Transverse colon (tissue), 4 donors: ENCODE data around the gene TMEM147. TPM values are rescaled to one million over a fixed set of nuclear protein-coding genes. Genes with fewer than 3 reads are reported as not detected.

Experiments
- DNase-seq: peaks from one replicate; pipeline ENCODE4 v3.0.0-alpha.2; 2019
- H3K27ac ChIP-seq, 4 donors: fragments of 200-600 bp; sonication (generic); 2 replicates each; pipeline ENCODE4 v1.5.1; 2016 to 2018; ENCODE audit warnings: inconsistent platforms in 4 of 4
- H3K27me3 ChIP-seq: fragments of 200-600 bp; sonication (generic); 2 replicates; pipeline ENCODE4 v1.5.1; 2017; ENCODE audit warnings: inconsistent platforms
- H3K36me3 ChIP-seq, 4 donors: fragments of 200-600 bp; sonication (generic); 2 replicates each; pipeline ENCODE4 v1.5.1; 2017 to 2019; ENCODE audit warnings: inconsistent platforms in 4 of 4
- H3K4me1 ChIP-seq, 4 donors: fragments of 200-600 bp; sonication (generic); 2 replicates each; pipeline ENCODE4 v1.5.1; 2017 to 2020; ENCODE audit warnings: inconsistent platforms in 4 of 4
- H3K4me3 ChIP-seq, 4 donors: fragments of 200-600 bp; sonication (generic); 1 replicate in 1 of 4; 2 replicates in 3 of 4; pipeline versions ENCODE4 v1.5.1 to v1.6.1; 2017 to 2019; ENCODE audit warnings: inconsistent platforms in 4 of 4
- H3K9me3 ChIP-seq, 2 donors: fragments of 200-600 bp; sonication (generic); 2 replicates each; pipeline ENCODE4 v1.5.1; 2017 to 2019; ENCODE audit warnings: inconsistent platforms in 2 of 2
- CTCF ChIP-seq, 5 experiments: fragments of 200-600 bp in 3 of 5; fragments of 450-650 bp in 2 of 5; sonication (generic) in 3 of 5; IDR thresholded peaks; 1 replicate in 2 of 5; 2 replicates in 3 of 5; pipeline ENCODE4 v1.5.1; 2016 to 2017; ENCODE audit warnings: antibody characterized with exemption in 5 of 5, inconsistent platforms in 3 of 5, mild to moderate bottlenecking in 2 of 5, moderate library complexity in 1 of 5
- EP300 ChIP-seq: sonication (generic); formaldehyde crosslinking; IDR thresholded peaks from one replicate; pipeline ENCODE4 v1.6.1; 2017; ENCODE audit warnings: antibody characterized with exemption, low read depth
- POLR2A ChIP-seq: fragments of 450-650 bp; IDR thresholded peaks from one replicate; pipeline ENCODE4 v1.6.1; 2016; ENCODE audit warnings: antibody characterized with exemption, mild to moderate bottlenecking, moderate library complexity
- POLR2AphosphoS5 ChIP-seq, 3 donors: sonication (generic); formaldehyde crosslinking; IDR thresholded peaks; one replicate each; pipeline ENCODE4 v1.6.1; 2016; ENCODE audit warnings: antibody characterized with exemption in 3 of 3
- WGBS, 2 donors: methylation state at CpG; one replicate each; pipeline ENCODE4 v1.1.5; 2018; ENCODE audit warnings: low coverage in 1 of 2; 5-methylcytosine and 5-hydroxymethylcytosine counted together
- in situ Hi-C, 4 donors: fragments of 200-750 bp; cut with MboI; loops; one replicate each; pipeline versions ENCODE4 v1.15.0 to v1.15.1; 2017; ENCODE audit warnings: low sequenced_read_pairs in 3 of 4, low pct_ligation_motif_present in 1 of 4, low pct_unique_long_range_greater_than_20kb in 1 of 4
- intact Hi-C: fragments of 100-400 bp; cut with DNase I; formaldehyde crosslinking; loops from one replicate; pipeline ENCODE4 v1.15.1; 2023; ENCODE audit warnings: low total_unique reads
- total RNA-seq, 4 donors: library from RNA; depleted of rRNA; stranded (reverse); fragments of >200 nt; gene quantifications; one replicate each; pipeline ENCODE4 v1.1.0, GENCODE V29; 2016

The TMEM147 gene
- 10 to 100 TPM; 29.5 to 77.0 (median 54.0) TPM for total RNA-seq

- H3K27me3 ChIP-seq: no peaks in the 10 kb centered on the region
- DNase-seq: peak; percentile 95
- WGBS, 2 donors: 0% methylated on average over 55 of the region's 85 CpGs; no CpG with 5 or more reads in 1 of the 2 donors
- no peaks in the 10 kb centered on the region for H3K9me3 ChIP-seq
- in situ Hi-C loops: no loop called here
- intact Hi-C loops: loop anchor here (10.0 kb wide), 2 partner anchors 90 to 170 kb away; partner anchors contain the start of gene KMT2B
- peak within 1 kb of the TSS; percentile 75 to 90 (median 83) for H3K27ac ChIP-seq
- H3K4me3 ChIP-seq: peak within 1 kb of the TSS; percentile 75 to 87 (median 81)
- peaks cover 14 to 21% (median 17%) of the 10 kb centered on the region in 4 donors for H3K4me1 ChIP-seq
- H3K36me3 ChIP-seq: no peaks in the 10 kb centered on the region
- TF ChIP-seq CTCF (IDR thresholded peaks at IDR 0.05): no peak
- peak; percentile 52 for TF ChIP-seq POLR2A
- no peak for TF ChIP-seq EP300
- TF ChIP-seq POLR2AphosphoS5 (IDR thresholded peaks at IDR 0.05): peak; percentile 51 to 80 (median 66)
These were observed at the start of gene TMEM147 for GRCh38 chr19:35545001-35545854. Gene TMEM147, plus strand, starts transcription at chr19:35545626. Its CDS starts 114 bp downstream, at chr19:35545740.

- no peak for DNase-seq
- H3K9me3 ChIP-seq: no peaks in the 10 kb centered on the region
- intact Hi-C loops: loop anchor here (5.0 to 10.0 kb wide), 2 partner anchors 145 to 223 kb away; no protein-coding TSS in a partner anchor
- WGBS, 2 donors: 72 to 93% methylated on average over 3 to 14 of the region's 14 CpGs
- peaks cover 0 to 7% (median 2%) of the 10 kb centered on the region in 4 donors for H3K4me1 ChIP-seq
- H3K27me3 ChIP-seq: no peaks in the 10 kb centered on the region
- no peak overlapping the region for H3K27ac ChIP-seq
- TF ChIP-seq POLR2A (no peak), EP300 (no peak), CTCF (IDR thresholded peaks at IDR 0.05) (no peak), POLR2AphosphoS5 (IDR thresholded peaks at IDR 0.05) (no peak)
- no peak overlapping the region for H3K4me3 ChIP-seq
- no peaks in the 10 kb centered on the region for H3K36me3 ChIP-seq
- in situ Hi-C loops: loop anchor here in 3 of 4 donors (10.0 kb wide), 2 partner anchors 143 to 153 kb away; partner anchors contain the start of genes FFAR3 (in 2 of the 3) and FFAR1 (in 1 of the 3)
These were observed 48.0 kb upstream of the TMEM147 start for GRCh38 chr19:35497406-35497805.

GRCh38 chr19:35498220-35498619 is 47.2 kb upstream of the TMEM147 start:
- H3K27ac ChIP-seq: no peak overlapping the region
- intact Hi-C loops (loop anchor here (5.0 to 10.0 kb wide), 2 partner anchors 146 to 223 kb away; no protein-coding TSS in a partner anchor), in situ Hi-C loops (loop anchor here in 3 of 4 donors (10.0 kb wide), 2 partner anchors 143 to 153 kb away; partner anchors contain the start of genes FFAR3 (in 2 of the 3) and FFAR1 (in 1 of the 3))
- no peaks in the 10 kb centered on the region for H3K27me3 ChIP-seq
- H3K4me1 ChIP-seq: peaks cover 0 to 7% (median 2%) of the 10 kb centered on the region in 4 donors
- no peaks in the 10 kb centered on the region for H3K36me3 ChIP-seq
- no peak for DNase-seq
- 17 to 72% methylated on average over 1 to 3 of the region's 3 CpGs for WGBS, 2 donors
- TF ChIP-seq POLR2A (no peak), EP300 (no peak), POLR2AphosphoS5 (IDR thresholded peaks at IDR 0.05) (no peak)
- H3K4me3 ChIP-seq: no peak overlapping the region
- no peaks in the 10 kb centered on the region for H3K9me3 ChIP-seq

- Histone ChIP-seq H3K4me3 (no peak overlapping the region), H3K4me1 (peaks cover 0 to 7% (median 2%) of the 10 kb centered on the region in 4 donors), H3K27me3 (no peaks in the 10 kb centered on the region), H3K9me3 (no peaks in the 10 kb centered on the region), H3K36me3 (no peaks in the 10 kb centered on the region), H3K27ac (no peak overlapping the region)
- TF ChIP-seq POLR2AphosphoS5 (IDR thresholded peaks at IDR 0.05) (no peak), POLR2A (no peak), EP300 (no peak), CTCF (IDR thresholded peaks at IDR 0.05) (no peak)
- WGBS, 2 donors: 45 to 83% methylated on average over 3 to 9 of the region's 9 CpGs
- DNase-seq: no peak
- intact Hi-C loops (loop anchor here (5.0 to 10.0 kb wide), 2 partner anchors 147 to 224 kb away; no protein-coding TSS in a partner anchor), in situ Hi-C loops (loop anchor here in 3 of 4 donors (10.0 kb wide), 2 partner anchors 144 to 154 kb away; partner anchors contain the start of genes FFAR3 (in 2 of the 3) and FFAR1 (in 1 of the 3))
These were observed 46.4 kb upstream of the TMEM147 start for GRCh38 chr19:35498984-35499527.
